ENCODE data around the gene ANKUB1.
"Not testable (repeated sequence)": the region's sequence is repeated elsewhere in the genome, so short reads cannot be mapped to it uniquely, and the experiment has no call there.

The ANKUB1 gene

DNA sequence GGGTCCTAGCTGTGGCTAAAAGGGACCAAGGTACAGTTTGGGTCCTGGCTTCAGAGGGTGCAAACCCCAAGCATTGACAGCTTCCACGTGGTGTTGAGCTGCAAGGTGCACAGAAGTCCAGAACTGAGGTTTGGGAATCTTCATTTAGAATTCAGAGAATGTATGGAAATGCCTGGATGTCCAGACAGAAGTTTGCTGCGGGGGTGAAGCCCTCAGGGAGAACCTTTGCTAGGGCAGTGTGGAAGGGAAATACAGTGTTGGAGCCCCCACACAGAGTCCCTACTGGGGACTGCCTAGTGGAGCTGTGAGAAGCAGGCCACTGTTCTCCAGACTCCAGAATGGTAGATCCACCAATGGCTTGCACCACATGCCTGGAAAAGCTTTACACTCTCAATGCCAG, 38.5 kb upstream of the ANKUB1 start:
- TF ChIP-seq FOXA1 (IDR thresholded peaks at IDR 0.05), result no peak
- no peak for TF ChIP-seq LEF1 (IDR thresholded peaks at IDR 0.05; ENCODE audit: borderline replicate concordance)
- TF ChIP-seq ELF4 (IDR thresholded peaks at IDR 0.05), result no peak
- no peak for TF ChIP-seq SP1 (IDR thresholded peaks at IDR 0.05)
- no peak for TF ChIP-seq SUZ12 (IDR thresholded peaks at IDR 0.05)
- no peak for TF ChIP-seq BHLHE40 (IDR thresholded peaks at IDR 0.05; ENCODE audit: borderline replicate concordance)
- no peak for TF ChIP-seq CTBP1 (IDR thresholded peaks at IDR 0.05; ENCODE audit: borderline replicate concordance)
- TF ChIP-seq, protein P1, sequence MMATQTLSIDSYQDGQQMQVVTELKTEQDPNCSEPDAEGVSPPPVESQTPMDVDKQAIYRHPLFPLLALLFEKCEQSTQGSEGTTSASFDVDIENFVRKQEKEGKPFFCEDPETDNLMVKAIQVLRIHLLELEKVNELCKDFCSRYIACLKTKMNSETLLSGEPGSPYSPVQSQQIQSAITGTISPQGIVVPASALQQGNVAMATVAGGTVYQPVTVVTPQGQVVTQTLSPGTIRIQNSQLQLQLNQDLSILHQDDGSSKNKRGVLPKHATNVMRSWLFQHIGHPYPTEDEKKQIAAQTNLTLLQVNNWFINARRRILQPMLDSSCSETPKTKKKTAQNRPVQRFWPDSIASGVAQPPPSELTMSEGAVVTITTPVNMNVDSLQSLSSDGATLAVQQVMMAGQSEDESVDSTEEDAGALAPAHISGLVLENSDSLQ (IDR thresholded peaks at IDR 0.05), result no peak
- TF ChIP-seq NFRKB (IDR thresholded peaks at IDR 0.05), result no peak
- TF ChIP-seq HDGF (IDR thresholded peaks at IDR 0.05; ENCODE audit: borderline replicate concordance), result no peak
- TF ChIP-seq L3MBTL2 (conservative IDR thresholded peaks at IDR 0.05), result no peak
- no peak for TF ChIP-seq ARNT (IDR thresholded peaks at IDR 0.05)
- no peak for TF ChIP-seq TARDBP (IDR thresholded peaks at IDR 0.05)
- TF ChIP-seq FOXK2 (IDR thresholded peaks at IDR 0.05), result no peak
- no peak for DNase-seq (ENCODE audit: extremely low spot score)
- ChIA-PET CTCF (no interaction called here), POLR2A (no interaction called here)

DNA sequence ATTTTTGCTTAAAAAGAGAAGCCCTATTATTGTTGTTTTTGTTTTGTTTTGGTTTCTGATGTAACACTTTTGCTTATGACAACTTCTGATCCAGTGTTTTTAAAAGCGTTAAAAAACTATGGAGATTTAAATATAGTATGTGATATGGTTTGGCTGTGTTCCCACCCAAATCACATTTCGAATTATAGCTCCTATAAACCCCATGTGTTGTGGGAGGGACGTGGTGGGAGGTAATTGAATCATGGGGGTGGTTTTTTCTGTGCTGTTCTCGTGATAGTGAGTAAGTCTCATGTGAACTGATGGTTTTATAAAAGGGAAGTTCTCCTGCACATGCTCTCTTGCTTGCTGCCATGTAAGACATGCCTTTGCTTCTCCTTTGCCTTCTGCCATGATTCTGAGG, 37.3 kb upstream of the ANKUB1 start:
- DNase-seq (ENCODE audit: extremely low spot score); CTCF ChIA-PET; POLR2A ChIA-PET: not testable (repeated sequence)

DNA sequence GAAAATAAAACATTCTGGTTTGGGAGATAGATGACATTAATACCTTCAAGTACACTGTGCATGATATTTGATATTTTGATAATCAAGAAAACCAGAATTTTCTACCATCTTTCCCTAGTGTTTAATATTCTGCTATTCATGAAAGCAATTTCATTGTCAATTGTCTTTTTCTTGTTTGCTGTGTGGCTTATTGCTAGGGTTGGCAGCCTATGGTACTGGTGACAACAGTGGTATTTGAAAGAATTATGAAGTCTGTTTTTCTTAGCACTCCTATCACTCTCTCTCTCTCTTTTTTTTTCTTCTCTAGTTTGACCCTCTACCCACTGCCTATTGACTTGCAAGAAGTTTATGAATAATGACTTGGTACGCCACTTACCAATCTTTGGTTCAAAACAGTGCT, 36.0 kb upstream of the ANKUB1 start:
- no peak for DNase-seq (ENCODE audit: extremely low spot score)
- TF ChIP-seq TARDBP (IDR thresholded peaks at IDR 0.05) (no peak), FOXA1 (IDR thresholded peaks at IDR 0.05) (no peak), BHLHE40 (IDR thresholded peaks at IDR 0.05; ENCODE audit: borderline replicate concordance) (no peak), ZNF384 (IDR thresholded peaks at IDR 0.05) (no peak), FOXK2 (IDR thresholded peaks at IDR 0.05) (no peak), SUZ12 (IDR thresholded peaks at IDR 0.05) (no peak), CTBP1 (IDR thresholded peaks at IDR 0.05; ENCODE audit: borderline replicate concordance) (no peak), LEF1 (IDR thresholded peaks at IDR 0.05; ENCODE audit: borderline replicate concordance) (no peak), ARNT (IDR thresholded peaks at IDR 0.05) (no peak), HDGF (IDR thresholded peaks at IDR 0.05; ENCODE audit: borderline replicate concordance) (no peak), ELF4 (IDR thresholded peaks at IDR 0.05) (no peak), NFRKB (IDR thresholded peaks at IDR 0.05) (no peak), L3MBTL2 (conservative IDR thresholded peaks at IDR 0.05) (no peak), SP1 (IDR thresholded peaks at IDR 0.05) (no peak), FOXM1 (IDR thresholded peaks at IDR 0.05; ENCODE audit: borderline replicate concordance) (no peak)
- TF ChIP-seq, protein P1 (IDR thresholded peaks at IDR 0.05), result no peak
- ChIA-PET POLR2A (no interaction called here), CTCF (no interaction called here)

DNA sequence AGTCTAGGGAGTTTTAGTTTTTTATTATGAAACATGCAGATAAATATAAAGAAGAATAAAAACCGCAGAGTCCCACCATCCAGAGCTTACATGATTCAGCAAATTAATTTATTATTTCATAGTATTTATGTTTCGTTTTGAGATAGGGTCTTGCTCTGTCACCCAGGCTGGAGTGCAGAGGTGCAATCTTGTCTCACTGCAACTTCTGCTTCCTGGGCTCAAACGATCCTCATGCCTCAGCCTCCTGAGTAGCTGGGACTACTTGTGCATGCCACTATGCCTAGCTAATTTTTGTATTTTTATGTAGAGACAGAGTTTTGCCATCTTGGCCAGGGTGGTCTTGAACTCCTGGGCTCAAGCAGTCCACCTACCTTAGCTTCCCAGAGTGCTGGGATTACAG, 34.3 kb upstream of the ANKUB1 start:
- TF ChIP-seq FOXK2 (IDR thresholded peaks at IDR 0.05) (no peak), SP1 (IDR thresholded peaks at IDR 0.05) (no peak), ELF4 (IDR thresholded peaks at IDR 0.05) (no peak), ZNF384 (IDR thresholded peaks at IDR 0.05) (no peak), ARNT (IDR thresholded peaks at IDR 0.05) (no peak), CTBP1 (IDR thresholded peaks at IDR 0.05; ENCODE audit: borderline replicate concordance) (no peak), BHLHE40 (IDR thresholded peaks at IDR 0.05; ENCODE audit: borderline replicate concordance) (no peak), FOXM1 (IDR thresholded peaks at IDR 0.05; ENCODE audit: borderline replicate concordance) (no peak), FOXA1 (IDR thresholded peaks at IDR 0.05) (no peak), TARDBP (IDR thresholded peaks at IDR 0.05) (no peak), LEF1 (IDR thresholded peaks at IDR 0.05; ENCODE audit: borderline replicate concordance) (no peak), HDGF (IDR thresholded peaks at IDR 0.05; ENCODE audit: borderline replicate concordance) (no peak), NFRKB (IDR thresholded peaks at IDR 0.05) (no peak), SUZ12 (IDR thresholded peaks at IDR 0.05) (no peak), L3MBTL2 (conservative IDR thresholded peaks at IDR 0.05) (no peak)
- TF ChIP-seq, protein P1 (IDR thresholded peaks at IDR 0.05), result no peak
- ChIA-PET CTCF (no interaction called here), POLR2A (no interaction called here)
- DNase-seq (ENCODE audit: extremely low spot score), result no peak

DNA sequence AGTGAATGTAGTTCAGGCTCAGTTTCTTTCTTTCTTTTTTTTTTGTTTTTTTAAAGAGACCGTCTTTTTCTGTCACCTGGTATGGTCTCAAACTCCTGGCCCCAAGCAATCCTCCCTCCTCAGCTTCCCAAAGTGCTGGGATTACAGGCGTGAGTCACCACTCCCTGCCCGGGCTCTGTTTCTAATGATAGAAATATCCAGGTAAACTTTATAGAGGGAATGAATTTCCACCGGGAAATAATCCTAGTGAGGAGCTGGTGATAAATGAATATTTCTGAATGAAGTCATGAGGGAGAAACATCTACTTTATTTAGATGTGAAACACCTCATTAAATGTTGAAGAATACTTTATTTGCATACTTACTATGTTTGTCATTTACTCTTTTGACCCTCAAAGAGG, 27.8 kb upstream of the ANKUB1 start:
- POLR2A ChIA-PET, result no interaction called here

DNA sequence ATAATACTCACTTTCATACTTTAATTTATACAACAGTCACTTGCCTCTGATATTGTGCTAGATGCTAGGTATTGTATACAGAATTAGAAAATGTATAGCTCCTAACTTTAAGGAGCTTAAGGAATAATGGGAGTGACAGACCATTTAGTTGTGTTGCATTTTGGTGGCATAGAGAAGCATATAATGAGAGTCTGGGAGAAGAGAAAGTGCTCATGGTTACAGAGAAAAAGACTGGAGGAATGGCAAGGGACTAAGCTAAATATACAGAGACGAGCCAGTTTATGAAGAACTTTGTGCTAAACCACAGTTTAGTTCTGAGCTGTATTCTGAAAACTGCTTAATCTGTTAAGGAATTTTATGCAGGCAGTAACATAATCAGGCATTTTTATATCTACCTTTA, 27.1 kb upstream of the ANKUB1 start:
- TF ChIP-seq HDGF (IDR thresholded peaks at IDR 0.05; ENCODE audit: borderline replicate concordance) (no peak), SP1 (IDR thresholded peaks at IDR 0.05) (no peak), SUZ12 (IDR thresholded peaks at IDR 0.05) (no peak), LEF1 (IDR thresholded peaks at IDR 0.05; ENCODE audit: borderline replicate concordance) (no peak), CTBP1 (IDR thresholded peaks at IDR 0.05; ENCODE audit: borderline replicate concordance) (no peak), FOXM1 (IDR thresholded peaks at IDR 0.05; ENCODE audit: borderline replicate concordance) (no peak), BHLHE40 (IDR thresholded peaks at IDR 0.05; ENCODE audit: borderline replicate concordance) (no peak), FOXK2 (IDR thresholded peaks at IDR 0.05) (no peak), ELF4 (IDR thresholded peaks at IDR 0.05) (no peak), NFRKB (IDR thresholded peaks at IDR 0.05) (no peak), L3MBTL2 (conservative IDR thresholded peaks at IDR 0.05) (no peak), TARDBP (IDR thresholded peaks at IDR 0.05) (no peak), ZNF384 (IDR thresholded peaks at IDR 0.05) (no peak), FOXA1 (IDR thresholded peaks at IDR 0.05) (no peak), ARNT (IDR thresholded peaks at IDR 0.05) (no peak)
- TF ChIP-seq, protein P1 (IDR thresholded peaks at IDR 0.05), result no peak
- POLR2A ChIA-PET, result no interaction called here
- CTCF ChIA-PET, result interaction anchor here (1.7 kb wide), 1 partner anchor 11 kb away, joined by 12 read pairs; no protein-coding TSS in a partner anchor
- DNase-seq (ENCODE audit: extremely low spot score), result no peak

More for the DNA sequence above, 27.8 kb upstream of the ANKUB1 start:
- TF ChIP-seq L3MBTL2 (conservative IDR thresholded peaks at IDR 0.05) (no peak), BHLHE40 (IDR thresholded peaks at IDR 0.05; ENCODE audit: borderline replicate concordance) (no peak), TARDBP (IDR thresholded peaks at IDR 0.05) (no peak), ELF4 (IDR thresholded peaks at IDR 0.05) (no peak), LEF1 (IDR thresholded peaks at IDR 0.05; ENCODE audit: borderline replicate concordance) (no peak), SP1 (IDR thresholded peaks at IDR 0.05) (no peak)
- CTCF ChIA-PET, result interaction anchor here (1.7 kb wide), 1 partner anchor 12 kb away, joined by 12 read pairs; no protein-coding TSS in a partner anchor
- no peak for DNase-seq (ENCODE audit: extremely low spot score)
